Smooth muscle cell (in vitro differentiated cells): ENCODE results near the gene TSPAN18. TPM values are rescaled to one million over a fixed set of nuclear protein-coding genes. Genes with fewer than 3 reads are reported as not detected.

Experiments used
- DNase-seq: peaks from one replicate; lab custom pipeline; 2025; ENCODE audit not compliant: unreplicated experiment; lab: John Stamatoyannopoulos, UW
- H2AFZ ChIP-seq: fragments of 200-600 bp; sonication (generic); 2 replicates; pipeline ENCODE4 v1.6.0; 2016; ENCODE audit warnings: antibody characterized with exemption, low read depth, mild to moderate bottlenecking
- H3F3A ChIP-seq: fragments of 200-600 bp; sonication (generic); 2 replicates; pipeline ENCODE4 v1.6.0; 2017; ENCODE audit warnings: antibody characterized with exemption, low read depth
- H3K27ac ChIP-seq: fragments of 200-600 bp; sonication (generic); 2 replicates; pipeline ENCODE4 v1.5.1; 2016; ENCODE audit warnings: low read depth, mild to moderate bottlenecking
- H3K27me3 ChIP-seq: fragments of 200-600 bp; sonication (generic); 2 replicates; pipeline ENCODE4 v1.6.1; 2016; ENCODE audit warnings: low read depth, mild to moderate bottlenecking
- H3K36me3 ChIP-seq: fragments of 200-600 bp; sonication (generic); 2 replicates; pipeline ENCODE4 v1.5.1; 2016; ENCODE audit warnings: low read depth
- H3K4me1 ChIP-seq: fragments of 200-600 bp; sonication (generic); 2 replicates; pipeline ENCODE4 v1.5.1; 2016; ENCODE audit warnings: low read depth
- H3K4me2 ChIP-seq: fragments of 200-600 bp; sonication (generic); 2 replicates; pipeline ENCODE4 v1.6.0; 2016; ENCODE audit warnings: mild to moderate bottlenecking
- H3K4me3 ChIP-seq: fragments of 200-600 bp; sonication (generic); 2 replicates; pipeline ENCODE4 v1.5.1; 2016; ENCODE audit warnings: mild to moderate bottlenecking
- H3K79me2 ChIP-seq: fragments of 200-600 bp; sonication (generic); 2 replicates; pipeline ENCODE4 v1.6.0; 2016; ENCODE audit warnings: low read depth, mild to moderate bottlenecking
- H3K9ac ChIP-seq: fragments of 200-600 bp; sonication (generic); 2 replicates; pipeline ENCODE4 v1.6.0; 2016; ENCODE audit warnings: low read depth
- H3K9me3 ChIP-seq: fragments of 200-600 bp; sonication (generic); replicated peaks from 2 replicates; pipeline ENCODE4 v1.5.1; 2016; ENCODE audit warnings: low read depth
- H4K20me1 ChIP-seq: fragments of 200-600 bp; sonication (generic); 2 replicates; pipeline ENCODE4 v1.6.0; 2016; ENCODE audit warnings: low read depth
- CTCF ChIP-seq: fragments of 200-600 bp; sonication (generic); IDR thresholded peaks from 2 replicates; pipeline ENCODE4 v1.5.1; 2017; ENCODE audit warnings: borderline replicate concordance, mild to moderate bottlenecking, antibody characterized with exemption; ENCODE audit not compliant: insufficient read depth, poor library complexity, severe bottlenecking
- WGBS: methylation state at CpG from one replicate; pipeline ENCODE4 v1.1.7; 2016; ENCODE audit warnings: low lambda C conversion rate; 5-methylcytosine and 5-hydroxymethylcytosine counted together
- polyA plus RNA-seq: library from polyadenylated mRNA; unstranded; fragments of >200 nt; fragmentation: Nextera tagmentation; extraction: Ambion mirVana; gene quantifications from 2 replicates; pipeline ENCODE4 v1.2.1, GENCODE V29; 2016
- total RNA-seq: library from RNA; depleted of rRNA; stranded (reverse); fragments of >200 nt; gene quantifications from 2 replicates; pipeline ENCODE4 v1.2.3, GENCODE V29; 2014

TSPAN18 gene
- total and polyA plus RNA-seq, 2 experiments from 2014 or later = 3.4 to 15.3 TPM

DNA sequence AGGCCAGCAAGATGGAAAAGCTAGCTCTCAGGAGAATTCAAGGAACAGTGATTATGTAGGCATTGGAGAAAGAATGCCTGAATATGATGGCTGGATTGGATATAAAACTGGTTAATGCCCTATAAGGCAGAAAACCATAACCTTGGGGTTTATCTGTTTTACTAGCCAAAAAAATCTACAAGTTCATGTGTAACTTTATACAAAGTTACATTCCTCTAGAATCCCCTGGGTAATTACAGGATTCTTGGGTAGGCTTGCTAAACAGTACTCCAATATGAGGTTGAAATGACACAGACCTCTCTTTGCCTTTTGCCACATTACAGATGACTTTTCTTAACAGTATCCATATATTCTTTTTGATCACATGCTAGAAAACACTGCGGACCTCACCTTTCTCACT is 26.0 kb downstream of the TSPAN18 start:
- no peak overlapping the region for H3K27ac ChIP-seq
- DNase-seq = no peak
- peaks cover 22% of the 10 kb centered on the region for H3K4me1 ChIP-seq
- no peak for TF ChIP-seq CTCF
- WGBS = 96% methylated on average over 1 of the region's 1 CpG
- no peaks in the 10 kb centered on the region for H3K27me3 ChIP-seq
- H3K36me3 ChIP-seq = no peaks in the 10 kb centered on the region
- no peak overlapping the region for H3K9ac ChIP-seq
- no peak overlapping the region for H2AFZ ChIP-seq
- no peak overlapping the region for H3K4me3 ChIP-seq
- peaks cover 4% of the 10 kb centered on the region for H4K20me1 ChIP-seq
- no peaks in the 10 kb centered on the region for H3K9me3 ChIP-seq
- no peaks in the 10 kb centered on the region for H3K79me2 ChIP-seq
- H3F3A ChIP-seq = peaks cover 4% of the 10 kb centered on the region
- H3K4me2 ChIP-seq = peak overlapping the region; percentile 53

GRCh38 chr11:44753961-44754645 is 27.3 kb downstream of the TSPAN18 start:
- Histone ChIP-seq H2AFZ (no peak overlapping the region), H3K4me1 (peaks cover 22% of the 10 kb centered on the region), H3K79me2 (no peaks in the 10 kb centered on the region), H3K9me3 (no peaks in the 10 kb centered on the region), H3K4me3 (no peak overlapping the region), H3K27me3 (no peaks in the 10 kb centered on the region), H3F3A (peaks cover 4% of the 10 kb centered on the region), H4K20me1 (peaks cover 4% of the 10 kb centered on the region), H3K36me3 (no peaks in the 10 kb centered on the region), H3K4me2 (peak overlapping the region; percentile 53), H3K9ac (no peak overlapping the region), H3K27ac (no peak overlapping the region)
- no peak for DNase-seq
- WGBS = 22% methylated on average over 8 of the region's 8 CpGs
- TF ChIP-seq CTCF = no peak

DNA sequence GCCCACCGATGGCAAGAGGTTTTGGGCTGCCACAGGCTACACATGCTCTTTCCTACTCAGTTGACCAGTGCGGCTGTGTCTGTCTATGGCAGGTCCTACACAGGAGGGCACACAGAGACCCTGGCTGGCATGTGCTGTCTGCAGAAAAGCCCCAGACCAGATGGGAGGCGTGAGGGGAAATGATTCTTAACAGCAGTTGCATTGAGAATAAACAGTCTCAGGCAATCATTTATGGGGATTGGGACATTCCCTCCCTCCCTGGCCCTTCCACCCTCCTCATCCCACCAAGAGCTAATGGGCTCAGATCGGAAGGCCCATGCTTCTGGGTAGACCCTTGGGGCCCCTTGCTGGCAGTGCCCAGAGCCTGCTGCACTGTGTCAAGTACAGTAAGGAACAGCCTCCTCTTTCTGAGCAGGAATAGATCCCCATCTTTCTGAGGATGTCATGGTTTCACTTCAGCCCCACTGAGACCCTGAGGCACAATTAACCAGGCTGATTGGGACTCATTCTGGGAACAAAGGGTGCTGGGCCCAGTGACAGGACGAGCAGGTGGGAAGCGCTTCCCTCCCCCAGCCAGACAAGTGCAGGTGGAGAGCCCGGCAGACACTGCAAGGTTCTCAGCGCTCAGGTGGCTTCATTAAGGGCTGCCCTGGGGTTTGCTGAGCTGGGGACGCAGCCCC is 28.3 kb downstream of the TSPAN18 start:
- Histone ChIP-seq H3K79me2 (no peaks in the 10 kb centered on the region), H3K27ac (no peak overlapping the region), H3K36me3 (no peaks in the 10 kb centered on the region), H4K20me1 (peaks cover 4% of the 10 kb centered on the region), H3K27me3 (no peaks in the 10 kb centered on the region), H3K4me1 (peaks cover 23% of the 10 kb centered on the region), H3K4me2 (no peak overlapping the region), H3K9me3 (no peaks in the 10 kb centered on the region), H3K9ac (no peak overlapping the region), H2AFZ (no peak overlapping the region), H3F3A (peaks cover 6% of the 10 kb centered on the region), H3K4me3 (no peak overlapping the region)
- 54% methylated on average over 9 of the region's 9 CpGs for WGBS
- no peak for TF ChIP-seq CTCF
- DNase-seq = no peak
